Hepatocyte (in vitro differentiated cells): ENCODE measurements around the gene ZNF628. TPM values are rescaled to one million over a fixed set of nuclear protein-coding genes. Genes with fewer than 3 reads are reported as not detected.

Experiments
- DNase-seq: peaks from one replicate; pipeline ENCODE4 v3.0.0-alpha.2; 2016; ENCODE audit warnings: low spot score
- H2AFZ ChIP-seq: fragments of 200-600 bp; sonication (generic); 2 replicates; pipeline ENCODE4 v1.6.0; 2016; ENCODE audit warnings: antibody characterized with exemption, mild to moderate bottlenecking
- H3K27ac ChIP-seq: fragments of 200-600 bp; sonication (generic); 2 replicates; pipeline ENCODE4 v1.5.1; 2016; ENCODE audit warnings: mild to moderate bottlenecking
- H3K27me3 ChIP-seq: fragments of 200-600 bp; sonication (generic); 2 replicates; pipeline ENCODE4 v1.6.1; 2016
- H3K36me3 ChIP-seq: fragments of 200-600 bp; sonication (generic); replicated peaks from 2 replicates; pipeline ENCODE4 v1.5.1; 2016; ENCODE audit warnings: low read depth; ENCODE audit not compliant: insufficient read depth
- H3K4me1 ChIP-seq: fragments of 200-600 bp; sonication (generic); 2 replicates; pipeline ENCODE4 v1.5.1; 2016; ENCODE audit warnings: mild to moderate bottlenecking, moderate library complexity; ENCODE audit not compliant: insufficient read depth
- H3K4me2 ChIP-seq: fragments of 200-600 bp; sonication (generic); 2 replicates; pipeline ENCODE4 v1.6.0; 2016
- H3K4me3 ChIP-seq: fragments of 200-600 bp; sonication (generic); 2 replicates; pipeline ENCODE4 v1.5.1; 2016; ENCODE audit warnings: mild to moderate bottlenecking
- H3K79me2 ChIP-seq: fragments of 200-600 bp; sonication (generic); 2 replicates; pipeline ENCODE4 v1.6.0; 2017; ENCODE audit warnings: mild to moderate bottlenecking
- H3K9me2 ChIP-seq: fragments of 200-600 bp; sonication (generic); replicated peaks from 2 replicates; pipeline ENCODE4 v1.6.0; 2017; ENCODE audit warnings: mild to moderate bottlenecking; ENCODE audit not compliant: insufficient read depth
- H3K9me3 ChIP-seq: fragments of 200-600 bp; sonication (generic); 2 replicates; pipeline ENCODE4 v1.5.1; 2016; ENCODE audit warnings: low read depth, mild to moderate bottlenecking
- H4K20me1 ChIP-seq: fragments of 200-600 bp; sonication (generic); 2 replicates; pipeline ENCODE4 v1.6.0; 2016; ENCODE audit warnings: mild to moderate bottlenecking; ENCODE audit not compliant: insufficient read depth, poor library complexity, severe bottlenecking
- WGBS: methylation state at CpG from one replicate; pipeline ENCODE4 v1.1.6; 2016; ENCODE audit warnings: low lambda C conversion rate; ENCODE audit errors: missing lambda C conversion rate; 5-methylcytosine and 5-hydroxymethylcytosine counted together
- polyA plus RNA-seq: library from polyadenylated mRNA; unstranded; fragments of >200 nt; fragmentation: Nextera tagmentation; extraction: Ambion mirVana; gene quantifications from 2 replicates; pipeline ENCODE4 v1.2.1, GENCODE V29; 2016
- total RNA-seq: library from RNA; depleted of rRNA; stranded (reverse); fragments of >200 nt; gene quantifications from 2 replicates; pipeline ENCODE4 v1.2.3, GENCODE V29; 2014
- TF ChIP-seq, protein P1 (sequence below): fragments of 200-600 bp; sonication (generic); IDR thresholded peaks from 2 replicates; pipeline ENCODE4 v1.5.1; 2016; ENCODE audit warnings: antibody characterized with exemption, mild to moderate bottlenecking; ENCODE audit not compliant: poor library complexity

The ZNF628 gene
- total and polyA plus RNA-seq, 2 experiments from 2014 or later, result 1.2 to 4.7 TPM

- Histone ChIP-seq H3K27me3 (no peaks in the 10 kb centered on the region), H3K9me3 (no peaks in the 10 kb centered on the region), H3K4me1 (peaks cover 7% of the 10 kb centered on the region), H3K36me3 (no peaks in the 10 kb centered on the region), H3K4me2 (no peak overlapping the region), H3K9me2 (no peaks in the 10 kb centered on the region), H3K79me2 (no peaks in the 10 kb centered on the region), H3K4me3 (no peak overlapping the region), H4K20me1 (no peaks in the 10 kb centered on the region), H2AFZ (no peak overlapping the region), H3K27ac (no peak overlapping the region)
- TF ChIP-seq, protein P1, sequence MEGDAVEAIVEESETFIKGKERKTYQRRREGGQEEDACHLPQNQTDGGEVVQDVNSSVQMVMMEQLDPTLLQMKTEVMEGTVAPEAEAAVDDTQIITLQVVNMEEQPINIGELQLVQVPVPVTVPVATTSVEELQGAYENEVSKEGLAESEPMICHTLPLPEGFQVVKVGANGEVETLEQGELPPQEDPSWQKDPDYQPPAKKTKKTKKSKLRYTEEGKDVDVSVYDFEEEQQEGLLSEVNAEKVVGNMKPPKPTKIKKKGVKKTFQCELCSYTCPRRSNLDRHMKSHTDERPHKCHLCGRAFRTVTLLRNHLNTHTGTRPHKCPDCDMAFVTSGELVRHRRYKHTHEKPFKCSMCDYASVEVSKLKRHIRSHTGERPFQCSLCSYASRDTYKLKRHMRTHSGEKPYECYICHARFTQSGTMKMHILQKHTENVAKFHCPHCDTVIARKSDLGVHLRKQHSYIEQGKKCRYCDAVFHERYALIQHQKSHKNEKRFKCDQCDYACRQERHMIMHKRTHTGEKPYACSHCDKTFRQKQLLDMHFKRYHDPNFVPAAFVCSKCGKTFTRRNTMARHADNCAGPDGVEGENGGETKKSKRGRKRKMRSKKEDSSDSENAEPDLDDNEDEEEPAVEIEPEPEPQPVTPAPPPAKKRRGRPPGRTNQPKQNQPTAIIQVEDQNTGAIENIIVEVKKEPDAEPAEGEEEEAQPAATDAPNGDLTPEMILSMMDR, result no peak
- 94% methylated on average over 22 of the region's 26 CpGs for WGBS
- no peak for DNase-seq
Measured at GRCh38 chr19:55530996-55531395, 54.6 kb downstream of the ZNF628 start.

Other genes with a start within 250 kb of the ZNF628 start
- gene TMEM86B, start 247.9 kb upstream of the ZNF628 start, total RNA-seq, result 18.6 and 21.1 TPM in 2 replicates
- 48.6 and 62.3 TPM in 2 replicates for gene TMEM86B, start 247.9 kb upstream of the ZNF628 start, polyA plus RNA-seq
- gene PPP6R1, start 217.6 kb upstream of the ZNF628 start, total RNA-seq, result 37.1 and 39.5 TPM in 2 replicates
- gene PPP6R1, start 217.6 kb upstream of the ZNF628 start, polyA plus RNA-seq, result 76.0 and 79.3 TPM in 2 replicates
- 31.5 and 33.9 TPM in 2 replicates for gene HSPBP1, start 196.5 kb upstream of the ZNF628 start, total RNA-seq
- gene HSPBP1, start 196.5 kb upstream of the ZNF628 start, polyA plus RNA-seq, result 52.2 and 54.5 TPM in 2 replicates
- 3.3 and 13.2 TPM in 2 replicates for gene BRSK1, start 192.6 kb upstream of the ZNF628 start, total RNA-seq
- gene BRSK1, start 192.6 kb upstream of the ZNF628 start, polyA plus RNA-seq, result 2.4 and 2.7 TPM in 2 replicates
- 10.6 and 25.4 TPM in 2 replicates for gene TMEM150B, start 151.3 kb upstream of the ZNF628 start, total RNA-seq
- 8.1 and 9.2 TPM in 2 replicates for gene TMEM150B, start 151.3 kb upstream of the ZNF628 start, polyA plus RNA-seq
- 13.6 and 22.8 TPM in 2 replicates for gene KMT5C, start 136.7 kb upstream of the ZNF628 start, total RNA-seq
- 23.6 and 38.0 TPM in 2 replicates for gene KMT5C, start 136.7 kb upstream of the ZNF628 start, polyA plus RNA-seq
- 0.20 and 0.50 TPM in 2 replicates for gene COX6B2, start 121.9 kb upstream of the ZNF628 start, total RNA-seq
- 4.5 and 7.8 TPM in 2 replicates for gene COX6B2, start 121.9 kb upstream of the ZNF628 start, polyA plus RNA-seq
- gene GARIN5B, start 113.4 kb upstream of the ZNF628 start, total RNA-seq, result not detected in 2 replicates
- 0.18 TPM in 1 of 2 replicates, not detected in the other for gene GARIN5B, start 113.4 kb upstream of the ZNF628 start, polyA plus RNA-seq
- 1.4 and 4.4 TPM in 2 replicates for gene IL11, start 106.2 kb upstream of the ZNF628 start, total RNA-seq
- 6.6 and 8.5 TPM in 2 replicates for gene IL11, start 106.2 kb upstream of the ZNF628 start, polyA plus RNA-seq
- not detected in 2 replicates for gene TMEM190, start 99.8 kb upstream of the ZNF628 start, total RNA-seq
- gene TMEM190, start 99.8 kb upstream of the ZNF628 start, polyA plus RNA-seq, result 6.6 and 13.0 TPM in 2 replicates
- 1.8 and 9.1 TPM in 2 replicates for gene TMEM238, start 92.3 kb upstream of the ZNF628 start, total RNA-seq
- gene TMEM238, start 92.3 kb upstream of the ZNF628 start, polyA plus RNA-seq, result 29.6 and 39.2 TPM in 2 replicates
- 604 and 984 TPM in 2 replicates for gene RPL28, start 90.7 kb upstream of the ZNF628 start, total RNA-seq
- gene RPL28, start 90.7 kb upstream of the ZNF628 start, polyA plus RNA-seq, result 410 and 437 TPM in 2 replicates
- gene UBE2S, start 68.8 kb upstream of the ZNF628 start, total RNA-seq, result 18.5 and 20.4 TPM in 2 replicates
- gene UBE2S, start 68.8 kb upstream of the ZNF628 start, polyA plus RNA-seq, result 105 and 116 TPM in 2 replicates
- gene SHISA7, start 33.3 kb upstream of the ZNF628 start, total RNA-seq, result not detected in 2 replicates
- gene SHISA7, start 33.3 kb upstream of the ZNF628 start, polyA plus RNA-seq, result not detected in 2 replicates
- 79.3 and 90.4 TPM in 2 replicates for gene ISOC2, start 15.0 kb upstream of the ZNF628 start, total RNA-seq
- 64.2 and 72.2 TPM in 2 replicates for gene ISOC2, start 15.0 kb upstream of the ZNF628 start, polyA plus RNA-seq
- gene C19orf85, start 11.9 kb upstream of the ZNF628 start, total RNA-seq, result not detected in 2 replicates
- gene C19orf85, start 11.9 kb upstream of the ZNF628 start, polyA plus RNA-seq, result not detected in 2 replicates
- 14.0 and 22.3 TPM in 2 replicates for gene NAT14, start 8.6 kb downstream of the ZNF628 start, total RNA-seq
- 40.3 and 43.6 TPM in 2 replicates for gene NAT14, start 8.6 kb downstream of the ZNF628 start, polyA plus RNA-seq
- gene SSC5D, start 11.8 kb downstream of the ZNF628 start, total RNA-seq, result 0.04 and 0.80 TPM in 2 replicates
- 3.2 and 5.1 TPM in 2 replicates for gene SSC5D, start 11.8 kb downstream of the ZNF628 start, polyA plus RNA-seq
- gene SBK2, start 60.5 kb downstream of the ZNF628 start, total RNA-seq, result 0.28 and 0.30 TPM in 2 replicates
- gene SBK2, start 60.5 kb downstream of the ZNF628 start, polyA plus RNA-seq, result 0.33 and 0.51 TPM in 2 replicates
- gene SBK3, start 68.9 kb downstream of the ZNF628 start, total RNA-seq, result 0.57 TPM in 1 of 2 replicates, not detected in the other
- gene SBK3, start 68.9 kb downstream of the ZNF628 start, polyA plus RNA-seq, result 0.92 TPM in 1 of 2 replicates, not detected in the other
- 4.1 and 5.1 TPM in 2 replicates for gene ZNF579, start 104.2 kb downstream of the ZNF628 start, total RNA-seq
- 14.8 and 21.7 TPM in 2 replicates for gene ZNF579, start 104.2 kb downstream of the ZNF628 start, polyA plus RNA-seq
- 3.8 and 5.6 TPM in 2 replicates for gene FIZ1, start 122.9 kb downstream of the ZNF628 start, total RNA-seq
- 14.0 and 16.4 TPM in 2 replicates for gene FIZ1, start 122.9 kb downstream of the ZNF628 start, polyA plus RNA-seq
- 8.4 and 12.4 TPM in 2 replicates for gene ZNF524, start 123.7 kb downstream of the ZNF628 start, total RNA-seq
- gene ZNF524, start 123.7 kb downstream of the ZNF628 start, polyA plus RNA-seq, result 18.5 and 19.5 TPM in 2 replicates
- 3.0 and 3.1 TPM in 2 replicates for gene ZNF865, start 129.0 kb downstream of the ZNF628 start, total RNA-seq
- gene ZNF865, start 129.0 kb downstream of the ZNF628 start, polyA plus RNA-seq, result 1.7 and 2.2 TPM in 2 replicates
- 6.7 and 7.2 TPM in 2 replicates for gene ZNF784, start 147.9 kb downstream of the ZNF628 start, total RNA-seq
- 5.5 and 10.0 TPM in 2 replicates for gene ZNF784, start 147.9 kb downstream of the ZNF628 start, polyA plus RNA-seq
- gene ZNF580, start 164.4 kb downstream of the ZNF628 start, total RNA-seq, result 6.1 and 10.1 TPM in 2 replicates
- 53.8 and 71.5 TPM in 2 replicates for gene ZNF580, start 164.4 kb downstream of the ZNF628 start, polyA plus RNA-seq
- gene ZNF581, start 167.0 kb downstream of the ZNF628 start, total RNA-seq, result 12.2 and 17.3 TPM in 2 replicates
- 14.2 and 22.5 TPM in 2 replicates for gene ZNF581, start 167.0 kb downstream of the ZNF628 start, polyA plus RNA-seq
- gene CCDC106, start 171.6 kb downstream of the ZNF628 start, total RNA-seq, result 13.0 and 18.3 TPM in 2 replicates
- gene CCDC106, start 171.6 kb downstream of the ZNF628 start, polyA plus RNA-seq, result 30.5 and 31.7 TPM in 2 replicates
- 94.6 and 99.6 TPM in 2 replicates for gene U2AF2, start 178.4 kb downstream of the ZNF628 start, total RNA-seq
- 16.1 and 18.0 TPM in 2 replicates for gene U2AF2, start 178.4 kb downstream of the ZNF628 start, polyA plus RNA-seq
- gene EPN1, start 198.6 kb downstream of the ZNF628 start, total RNA-seq, result 40.2 and 74.8 TPM in 2 replicates
- 154 and 165 TPM in 2 replicates for gene EPN1, start 198.6 kb downstream of the ZNF628 start, polyA plus RNA-seq